Mesothelial cell of epicardium (in vitro differentiated cells): ENCODE measurements around the gene RCOR3. TPM values are rescaled to one million over a fixed set of nuclear protein-coding genes. Genes with fewer than 3 reads are reported as not detected.

ENCODE experiments used
- DNase-seq, 2 experiments: peaks; one replicate each; pipeline ENCODE4 v3.0.0; 2021; ENCODE audit warnings: low spot score in 2 of 2; ENCODE audit not compliant: unreplicated experiment in 2 of 2
- H3K27ac Mint-ChIP-seq: 2 replicates; pipeline ENCODE4 v1.8.0; 2021; ENCODE audit warnings: mixed read lengths
- H3K27me3 Mint-ChIP-seq: 2 replicates; pipeline ENCODE4 v1.8.0; 2021; ENCODE audit warnings: low read depth, mixed read lengths
- H3K36me3 Mint-ChIP-seq: 2 replicates; pipeline ENCODE4 v1.8.0; 2021; ENCODE audit warnings: mixed read lengths
- H3K4me1 Mint-ChIP-seq: 2 replicates; pipeline ENCODE4 v1.8.0; 2021; ENCODE audit warnings: mixed read lengths
- H3K4me3 Mint-ChIP-seq: 2 replicates; pipeline ENCODE4 v1.8.0; 2021; ENCODE audit warnings: mild to moderate bottlenecking, moderate library complexity, mixed read lengths
- H3K9me3 Mint-ChIP-seq: 2 replicates; pipeline ENCODE4 v1.8.0; 2021; ENCODE audit warnings: mixed read lengths
- CTCF ChIP-seq: fragments of 200-600 bp; sonication (generic); IDR thresholded peaks from one replicate; pipeline ENCODE4 v1.5.0; 2021; ENCODE audit warnings: antibody characterized with exemption; ENCODE audit not compliant: unreplicated experiment
- total RNA-seq: library from RNA; stranded (reverse); gene quantifications from 3 replicates; pipeline ENCODE4 v1.2.1, GENCODE V29; 2021

RCOR3 gene
- total RNA-seq, 1 donor from 2014 or later = 78.7 TPM

- DNase-seq = no peak
- Mint-ChIP-seq H3K36me3 (peaks cover 32% of the 10 kb centered on the region), H3K4me1 (no peaks in the 10 kb centered on the region)
Measured at GRCh38 chr1:211285196-211285595, 26.0 kb downstream of the RCOR3 start.

GRCh38 chr1:211287218-211287617, 28.1 kb downstream of the RCOR3 start:
- no peak overlapping the region for H3K4me3 Mint-ChIP-seq
- H3K4me1 Mint-ChIP-seq = no peaks in the 10 kb centered on the region
- no peak for DNase-seq
- no peaks in the 10 kb centered on the region for H3K27me3 Mint-ChIP-seq
- TF ChIP-seq CTCF = no peak
- H3K9me3 Mint-ChIP-seq = no peaks in the 10 kb centered on the region
- H3K27ac Mint-ChIP-seq = no peak overlapping the region
- H3K36me3 Mint-ChIP-seq = peaks cover 40% of the 10 kb centered on the region

More at GRCh38 chr1:211285196-211285595, 26.0 kb downstream of the RCOR3 start:
- H3K27ac Mint-ChIP-seq = no peak overlapping the region
- H3K4me3 Mint-ChIP-seq = no peak overlapping the region
- no peaks in the 10 kb centered on the region for H3K27me3 Mint-ChIP-seq
- no peaks in the 10 kb centered on the region for H3K9me3 Mint-ChIP-seq
- no peak for TF ChIP-seq CTCF

GRCh38 chr1:211292411-211292810, 33.2 kb downstream of the RCOR3 start:
- DNase-seq = no peak
- peaks cover 24% of the 10 kb centered on the region for H3K36me3 Mint-ChIP-seq
- no peaks in the 10 kb centered on the region for H3K27me3 Mint-ChIP-seq
- no peak overlapping the region for H3K4me3 Mint-ChIP-seq
- H3K27ac Mint-ChIP-seq = peak overlapping the region; percentile 5
- H3K9me3 Mint-ChIP-seq = no peaks in the 10 kb centered on the region
- H3K4me1 Mint-ChIP-seq = peaks cover 14% of the 10 kb centered on the region
- no peak for TF ChIP-seq CTCF

GRCh38 chr1:211296396-211296795, 37.2 kb downstream of the RCOR3 start:
- H3K27ac Mint-ChIP-seq = no peak overlapping the region
- no peak overlapping the region for H3K4me3 Mint-ChIP-seq
- no peak for DNase-seq
- peaks cover 37% of the 10 kb centered on the region for H3K36me3 Mint-ChIP-seq
- H3K4me1 Mint-ChIP-seq = peaks cover 14% of the 10 kb centered on the region
- H3K9me3 Mint-ChIP-seq = no peaks in the 10 kb centered on the region
- no peak for TF ChIP-seq CTCF
- H3K27me3 Mint-ChIP-seq = no peaks in the 10 kb centered on the region

- H3K4me3 Mint-ChIP-seq = no peak overlapping the region
- no peak for DNase-seq
- no peaks in the 10 kb centered on the region for H3K4me1 Mint-ChIP-seq
- H3K36me3 Mint-ChIP-seq = peaks cover 32% of the 10 kb centered on the region
- H3K27me3 Mint-ChIP-seq = no peaks in the 10 kb centered on the region
- no peak for TF ChIP-seq CTCF
- no peaks in the 10 kb centered on the region for H3K9me3 Mint-ChIP-seq
- no peak overlapping the region for H3K27ac Mint-ChIP-seq
Measured at GRCh38 chr1:211305044-211305443, 45.9 kb downstream of the RCOR3 start.

GRCh38 chr1:211309617-211310016, 50.5 kb downstream of the RCOR3 start:
- Mint-ChIP-seq H3K36me3 (peaks cover 23% of the 10 kb centered on the region), H3K4me3 (no peak overlapping the region), H3K9me3 (no peaks in the 10 kb centered on the region), H3K27ac (no peak overlapping the region), H3K4me1 (no peaks in the 10 kb centered on the region), H3K27me3 (no peaks in the 10 kb centered on the region)
- DNase-seq = no peak
- TF ChIP-seq CTCF = no peak
